A673 (cell line): ENCODE results near the gene ZNF638.

Experiments
- EZH2 ChIP-seq: fragments of 200-600 bp; sonication (generic); IDR thresholded peaks from 2 replicates; pipeline ENCODE4 v1.6.1; 2017; ENCODE audit warnings: borderline replicate concordance, low read depth, mild to moderate bottlenecking, mixed read lengths, antibody characterized with exemption, low read length; ENCODE audit not compliant: poor library complexity, severe bottlenecking
- TF ChIP-seq, protein P1 (sequence below): fragments of 300-800, 200-600 bp; sonication (generic); conservative IDR thresholded peaks from 2 replicates; pipeline ENCODE4 v1.5.1; 2017; ENCODE audit warnings: low read depth, mild to moderate bottlenecking, antibody characterized with exemption, low read length, moderate library complexity, mixed read lengths

DNA sequence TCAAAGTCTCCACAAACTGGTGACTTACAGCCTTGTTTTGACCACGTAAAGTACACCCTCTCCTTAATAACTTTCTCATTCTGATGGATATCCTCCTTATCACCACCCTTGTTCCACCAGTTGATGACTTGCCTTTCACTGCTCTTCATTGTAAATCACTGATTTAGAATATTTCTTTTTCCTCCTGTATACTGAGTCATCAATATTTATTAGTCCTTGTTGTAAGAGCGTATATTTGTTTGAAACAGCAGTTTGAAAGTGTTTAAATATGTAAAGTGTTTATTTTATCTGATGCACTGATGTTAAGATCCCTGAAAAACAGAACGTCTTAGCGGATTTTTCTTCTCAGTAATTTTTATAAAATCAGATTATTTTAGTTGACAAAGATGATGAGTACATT lies 87.6 kb downstream of the ZNF638 start:
- TF ChIP-seq, protein P1, sequence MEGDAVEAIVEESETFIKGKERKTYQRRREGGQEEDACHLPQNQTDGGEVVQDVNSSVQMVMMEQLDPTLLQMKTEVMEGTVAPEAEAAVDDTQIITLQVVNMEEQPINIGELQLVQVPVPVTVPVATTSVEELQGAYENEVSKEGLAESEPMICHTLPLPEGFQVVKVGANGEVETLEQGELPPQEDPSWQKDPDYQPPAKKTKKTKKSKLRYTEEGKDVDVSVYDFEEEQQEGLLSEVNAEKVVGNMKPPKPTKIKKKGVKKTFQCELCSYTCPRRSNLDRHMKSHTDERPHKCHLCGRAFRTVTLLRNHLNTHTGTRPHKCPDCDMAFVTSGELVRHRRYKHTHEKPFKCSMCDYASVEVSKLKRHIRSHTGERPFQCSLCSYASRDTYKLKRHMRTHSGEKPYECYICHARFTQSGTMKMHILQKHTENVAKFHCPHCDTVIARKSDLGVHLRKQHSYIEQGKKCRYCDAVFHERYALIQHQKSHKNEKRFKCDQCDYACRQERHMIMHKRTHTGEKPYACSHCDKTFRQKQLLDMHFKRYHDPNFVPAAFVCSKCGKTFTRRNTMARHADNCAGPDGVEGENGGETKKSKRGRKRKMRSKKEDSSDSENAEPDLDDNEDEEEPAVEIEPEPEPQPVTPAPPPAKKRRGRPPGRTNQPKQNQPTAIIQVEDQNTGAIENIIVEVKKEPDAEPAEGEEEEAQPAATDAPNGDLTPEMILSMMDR = no peak
- TF ChIP-seq EZH2 = no peak
